HepG2 (cell line): Measurements from ENCODE around the gene ATP8B2. TPM values are rescaled to one million over a fixed set of nuclear protein-coding genes. Genes with fewer than 3 reads are reported as not detected.

Experiments
- ATAC-seq: fragments of 200-7000 bp; cut with Tn5 transposase; 3 replicates; pipeline ENCODE4 v1.9.1; 2020; ENCODE audit warnings: mild to moderate bottlenecking, moderate library complexity
- BruUV-seq: library from RNA; stranded (reverse); fragments of 400-500 nt; replicated peaks from 2 replicates; lab custom pipeline; 2021; lab: Mats Ljungman, UMichigan
- CTCF ChIA-PET: fragments of 300-600 bp; formaldehyde crosslinking; extraction: SDS; loops from one replicate; lab custom pipeline; 2021; ENCODE audit warnings: low total read pairs, inconsistent platforms, low intra/inter-chr PET ratio; lab: Yijun Ruan, JAX
- POLR2A ChIA-PET: fragments of 350-600 bp; sonication (Branson Sonifier 250); formaldehyde crosslinking; loops from one replicate; lab custom pipeline; 2020; ENCODE audit warnings: antibody characterized with exemption, inconsistent platforms; lab: Yijun Ruan, JAX
- DNase-seq: peaks from one replicate; pipeline ENCODE4 v3.0.0-alpha.2; 2015; ENCODE audit warnings: low spot score
- FAIRE-seq: peaks from 3 replicates; lab custom pipeline; 2011; peaks lifted over from hg19 to GRCh38; lab: Jason Lieb, UNC
- H2AFZ ChIP-seq: one replicate; pipeline ENCODE4 v1.6.1; 2011; ENCODE audit warnings: low read length, inconsistent platforms
- H3K27ac ChIP-seq: fragments of 300-600 bp; 3 replicates; pipeline ENCODE4 v1.8.0; 2011; ENCODE audit warnings: mixed run types, mild to moderate bottlenecking, mixed read lengths, low read length, inconsistent platforms; ENCODE audit not compliant: insufficient read depth; ENCODE audit errors: extremely low read length
- H3K27me3 ChIP-seq, 2 experiments: fragments of 200-600 bp in 1 of 2; 2 replicates in 1 of 2; 3 replicates in 1 of 2; pipeline versions ENCODE4 v1.6.0 to v1.8.0; 2011; ENCODE audit warnings: low read length in 2 of 2, mild to moderate bottlenecking in 2 of 2, moderate library complexity in 2 of 2, inconsistent platforms in 1 of 2; ENCODE audit not compliant: insufficient read depth in 2 of 2, control insufficient read depth in 1 of 2
- H3K36me3 ChIP-seq, 2 experiments: fragments of 200-600 bp in 1 of 2; replicated peaks in 1 of 2; 2 replicates in 1 of 2; 3 replicates in 1 of 2; pipeline versions ENCODE4 v1.5.1 to v1.8.0; 2011; ENCODE audit warnings: low read length in 2 of 2, inconsistent platforms in 1 of 2; ENCODE audit not compliant: insufficient read depth in 2 of 2, control insufficient read depth in 1 of 2
- H3K4me1 ChIP-seq: 2 replicates; pipeline ENCODE4 v1.5.1; 2012; ENCODE audit warnings: low read length, inconsistent platforms; ENCODE audit not compliant: insufficient read depth
- H3K4me2 ChIP-seq: 2 replicates; pipeline ENCODE4 v1.6.0; 2011; ENCODE audit warnings: low read depth, low read length, inconsistent platforms
- H3K4me3 ChIP-seq, 3 experiments: fragments of 200-600 bp in 1 of 3; sonication (generic), shearing (Covaris generic) in 1 of 3; replicated peaks in 1 of 3; 2 replicates each; pipeline ENCODE4 v1.5.1; 2011 to 2016; ENCODE audit warnings: low read length in 3 of 3, inconsistent platforms in 2 of 3, low read depth in 2 of 3, mild to moderate bottlenecking in 2 of 3, control low read depth in 1 of 3, mixed read lengths in 1 of 3; ENCODE audit not compliant: insufficient read depth in 1 of 3
- H3K79me2 ChIP-seq: one replicate; pipeline ENCODE4 v1.6.1; 2011; ENCODE audit warnings: low read length, inconsistent platforms; ENCODE audit not compliant: insufficient read depth
- H3K9ac ChIP-seq: 2 replicates; pipeline ENCODE4 v1.6.0; 2011; ENCODE audit warnings: mild to moderate bottlenecking, low read depth, low read length, inconsistent platforms; ENCODE audit not compliant: insufficient read depth
- H3K9me3 ChIP-seq: 2 replicates; pipeline ENCODE4 v1.5.1; 2012; ENCODE audit warnings: mild to moderate bottlenecking, low read length
- H4K20me1 ChIP-seq: 2 replicates; pipeline ENCODE4 v1.6.0; 2011; ENCODE audit warnings: inconsistent platforms, mild to moderate bottlenecking, low read length, moderate library complexity; ENCODE audit not compliant: insufficient read depth
- ATAD3A ChIP-seq: sonication (generic); formaldehyde crosslinking; IDR thresholded peaks from 2 replicates; pipeline ENCODE4 v1.4.0; 2020; ENCODE audit warnings: missing genetic modification reagents
- CENPT ChIP-seq: sonication (generic); formaldehyde crosslinking; IDR thresholded peaks from 2 replicates; pipeline ENCODE4 v1.8.0; 2022; ENCODE audit warnings: low read depth, mild to moderate bottlenecking, moderate library complexity, missing genetic modification reagents
- KAT8 ChIP-seq: IDR thresholded peaks from 2 replicates; pipeline ENCODE4 v1.6.1; 2016; ENCODE audit warnings: missing genetic modification reagents, missing compliant biosample characterization
- PHF8 ChIP-seq: sonication (generic); formaldehyde crosslinking; IDR thresholded peaks from 2 replicates; pipeline ENCODE4 v1.5.0; 2020; ENCODE audit warnings: missing genetic modification reagents
- ZNF614 ChIP-seq: IDR thresholded peaks from 2 replicates; pipeline ENCODE4 v1.6.1; 2018; ENCODE audit warnings: missing biosample characterization, missing genetic modification reagents, inconsistent platforms, borderline replicate concordance
- ZNF644 ChIP-seq: IDR thresholded peaks from 2 replicates; pipeline ENCODE4 v1.6.1; 2016; ENCODE audit warnings: low read depth
- WGBS: methylation state at CpG from one replicate; pipeline ENCODE4 v1.1.6; 2017; ENCODE audit warnings: low lambda C conversion rate; 5-methylcytosine and 5-hydroxymethylcytosine counted together
- in situ Hi-C: cut with HindIII; loops from 2 replicates; pipeline ENCODE4 v1.10.0; 2017; ENCODE audit warnings: low pct_unique_long_range_greater_than_20kb; ENCODE audit not compliant: extremely low pct_ligation_motif_present
- intact Hi-C: fragments of 100-400 bp; cut with micrococcal nuclease; formaldehyde crosslinking; loops from one replicate; pipeline ENCODE4 v1.10.0; 2022; ENCODE audit not compliant: unreplicated experiment
- polyA plus RNA-seq, 8 experiments: library from polyadenylated mRNA; depleted of rRNA in 3 of 8; stranded (reverse) in 7 of 8; unstranded in 1 of 8; fragments of >200 nt; fragmentation: Illumina TruSeq in 4 of 8; extraction: Trizol in 4 of 8; gene quantifications; 2 replicates each; pipeline versions ENCODE4 v1.2.1 to v1.2.3, GENCODE V29; 2011 to 2016; ENCODE audit warnings: low read depth in 4 of 8, missing spikeins in 1 of 8, mixed read lengths in 1 of 8; ENCODE audit not compliant: insufficient read depth in 1 of 8
- total RNA-seq, 5 experiments: library from RNA; depleted of rRNA; stranded (reverse); fragments of >200 nt; fragmentation: Illumina TruSeq; extraction: Trizol; gene quantifications; 2 replicates each; pipeline ENCODE4 v1.2.3, GENCODE V29; 2016; ENCODE audit warnings: low read depth in 1 of 5
- TF ChIP-seq, protein P1 (sequence below): sonication (generic); formaldehyde crosslinking; IDR thresholded peaks from 2 replicates; pipeline ENCODE4 v1.4.0; 2020; ENCODE audit warnings: missing genetic modification reagents
- TF ChIP-seq, protein P2 (sequence below): sonication (generic); formaldehyde crosslinking; IDR thresholded peaks from 2 replicates; pipeline ENCODE4 v1.4.0; 2020; ENCODE audit warnings: missing genetic modification reagents

The ATP8B2 gene
- total and polyA plus RNA-seq, 2 of the 13 experiments (the other 11 are each of a cell fraction or from before 2014, with no cell fraction given): 20.4 to 39.3 TPM

GRCh38 chr1:154346276-154346917 is 21.1 kb downstream of the ATP8B2 start:
- Histone ChIP-seq H4K20me1 (no peaks in the 10 kb centered on the region), H3K79me2 (no peaks in the 10 kb centered on the region), H3K4me2 (no peak overlapping the region), H2AFZ (no peak overlapping the region), H3K27ac (no peak overlapping the region), H3K9me3 (no peaks in the 10 kb centered on the region), H3K9ac (no peak overlapping the region), H3K4me1 (peaks cover 5% of the 10 kb centered on the region), H3K27me3 (no peaks in the 10 kb centered on the region), H3K36me3 (peaks cover 25 to 60% of the 10 kb centered on the region in 2 experiments), H3K4me3 (no peak overlapping the region)
- in situ Hi-C loops (loop anchor here (5.0 kb wide), 1 partner anchor 74 kb away; the partner anchor contains the start of gene HAX1), intact Hi-C loops (no loop called here)
- no peak for TF ChIP-seq CENPT (CRISPR knock-in tag)
- no peak for TF ChIP-seq ZNF644 (CRISPR knock-in tag)
- TF ChIP-seq, protein P1, sequence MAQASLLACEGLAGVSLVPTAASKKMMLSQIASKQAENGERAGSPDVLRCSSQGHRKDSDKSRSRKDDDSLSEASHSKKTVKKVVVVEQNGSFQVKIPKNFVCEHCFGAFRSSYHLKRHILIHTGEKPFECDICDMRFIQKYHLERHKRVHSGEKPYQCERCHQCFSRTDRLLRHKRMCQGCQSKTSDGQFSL (CRISPR knock-in tag): no peak
- TF ChIP-seq ZNF614: no peak
- TF ChIP-seq, protein P2, sequence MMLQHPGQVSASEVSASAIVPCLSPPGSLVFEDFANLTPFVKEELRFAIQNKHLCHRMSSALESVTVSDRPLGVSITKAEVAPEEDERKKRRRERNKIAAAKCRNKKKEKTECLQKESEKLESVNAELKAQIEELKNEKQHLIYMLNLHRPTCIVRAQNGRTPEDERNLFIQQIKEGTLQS (CRISPR knock-in tag): no peak
- no peak for TF ChIP-seq KAT8 (CRISPR knock-in tag)
- TF ChIP-seq ATAD3A (CRISPR knock-in tag): no peak
- no peak for TF ChIP-seq PHF8
- ATAC-seq: no peak
- FAIRE-seq: no peak
- DNase-seq: no peak
- no TSS peak for BruUV-seq
- 95% methylated on average over 9 of the region's 15 CpGs for WGBS
- CTCF ChIA-PET: no interaction called here
- POLR2A ChIA-PET: interaction anchor here (3.9 kb wide), 1 partner anchor 12 kb away, joined by 15 read pairs; no protein-coding TSS in a partner anchor
